Upper lobe of right lung (tissue), 1 donor: ENCODE data around the gene SLC10A3. TPM values are rescaled to one million over a fixed set of nuclear protein-coding genes. Genes with fewer than 3 reads are reported as not detected.

ENCODE experiments used
- ATAC-seq: fragments of 200-7000 bp; cut with Tn5 transposase; one replicate; pipeline ENCODE4 v1.9.1; 2020; ENCODE audit warnings: mild to moderate bottlenecking, moderate library complexity
- DNase-seq: peaks from one replicate; pipeline ENCODE4 v3.0.0-alpha.2; 2020
- H3K27ac ChIP-seq: fragments of 200-600 bp; one replicate; pipeline ENCODE4 v1.8.0; 2022
- H3K27me3 ChIP-seq: fragments of 200-600 bp; one replicate; pipeline ENCODE4 v1.8.0; 2022; ENCODE audit warnings: mild to moderate bottlenecking
- H3K36me3 ChIP-seq: fragments of 200-600 bp; one replicate; pipeline ENCODE4 v1.8.0; 2022
- H3K4me1 ChIP-seq: fragments of 200-600 bp; one replicate; pipeline ENCODE4 v1.8.0; 2022
- H3K4me3 ChIP-seq: fragments of 200-600 bp; one replicate; pipeline ENCODE4 v1.8.0; 2022; ENCODE audit warnings: mild to moderate bottlenecking
- H3K9me3 ChIP-seq: fragments of 200-600 bp; one replicate; pipeline ENCODE4 v1.8.0; 2022
- CTCF ChIP-seq: fragments of 200-600 bp; IDR thresholded peaks from one replicate; pipeline ENCODE4 v1.8.0; 2022; ENCODE audit warnings: antibody characterized with exemption
- intact Hi-C: fragments of 100-400 bp; cut with DNase I; formaldehyde crosslinking; loops from one replicate; pipeline ENCODE4 v1.11.0; 2022
- total RNA-seq: library from RNA; stranded (reverse); fragmentation: NEBNext Ultra II Directional; extraction: Animal tissue kit (Norgen Biotek cat#: 25700); gene quantifications from one replicate; pipeline ENCODE4 v1.2.1, GENCODE V29; 2021
- donor health status: DM: no; HTN: yes; CAD: no; lungs with severe emphysema.

Gene SLC10A3
- total RNA-seq, 1 donor from 2014 or later = 23.7 TPM

GRCh38 chrX:154478728-154479622, 11.5 kb downstream of the SLC10A3 start, which contains the start of gene LAGE3:
TSS of gene LAGE3 (minus strand) at chrX:154479281. CDS start at chrX:154478915, 366 bp downstream.
- peak; percentile 98 for ATAC-seq
- no peaks in the 10 kb centered on the region for H3K4me1 ChIP-seq
- H3K9me3 ChIP-seq = no peaks in the 10 kb centered on the region
- intact Hi-C loops = no loop called here
- TF ChIP-seq CTCF = no peak
- H3K27me3 ChIP-seq = no peaks in the 10 kb centered on the region
- H3K4me3 ChIP-seq = peak within 1 kb of the TSS; percentile 51
- H3K27ac ChIP-seq = peak within 1 kb of the TSS; percentile 80
- H3K36me3 ChIP-seq = no peaks in the 10 kb centered on the region
- peak; percentile 96 for DNase-seq

DNA sequence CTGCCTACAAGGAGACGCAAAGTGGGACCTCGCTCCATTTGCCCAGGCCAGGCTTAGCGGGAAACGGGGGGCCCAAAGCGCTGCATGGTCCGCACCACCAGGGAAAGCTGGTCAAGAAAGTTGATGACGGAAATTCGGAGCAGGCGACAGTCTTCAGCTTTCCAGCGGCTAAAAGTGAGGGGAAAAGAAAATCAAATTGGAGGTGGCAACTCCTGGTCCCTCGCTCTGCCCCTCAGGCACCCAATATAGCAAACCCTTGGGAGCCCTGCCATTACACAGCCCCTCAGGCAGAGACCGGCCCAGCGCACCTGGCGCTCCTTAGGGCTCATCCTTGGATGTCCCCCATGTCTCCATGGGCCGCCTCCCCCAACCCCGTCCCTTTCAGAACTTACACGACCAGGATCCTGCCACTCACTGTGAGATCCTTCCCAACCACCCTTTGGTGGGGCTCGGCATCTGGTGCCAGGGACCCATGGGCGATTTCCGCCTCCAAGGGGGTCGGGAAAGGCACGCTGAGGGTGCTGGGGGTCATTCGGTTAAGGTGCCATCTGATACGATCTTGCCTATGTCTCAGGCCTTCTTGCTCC, 12.4 kb downstream of the SLC10A3 start:
- Histone ChIP-seq H3K27me3 (no peaks in the 10 kb centered on the region), H3K36me3 (no peaks in the 10 kb centered on the region), H3K4me3 (peak overlapping the region; percentile 51), H3K4me1 (no peaks in the 10 kb centered on the region), H3K9me3 (no peaks in the 10 kb centered on the region), H3K27ac (peak overlapping the region; percentile 80)
- DNase-seq (peak; percentile 57), ATAC-seq (no peak)
- TF ChIP-seq CTCF = no peak
- intact Hi-C loops = no loop called here

DNA sequence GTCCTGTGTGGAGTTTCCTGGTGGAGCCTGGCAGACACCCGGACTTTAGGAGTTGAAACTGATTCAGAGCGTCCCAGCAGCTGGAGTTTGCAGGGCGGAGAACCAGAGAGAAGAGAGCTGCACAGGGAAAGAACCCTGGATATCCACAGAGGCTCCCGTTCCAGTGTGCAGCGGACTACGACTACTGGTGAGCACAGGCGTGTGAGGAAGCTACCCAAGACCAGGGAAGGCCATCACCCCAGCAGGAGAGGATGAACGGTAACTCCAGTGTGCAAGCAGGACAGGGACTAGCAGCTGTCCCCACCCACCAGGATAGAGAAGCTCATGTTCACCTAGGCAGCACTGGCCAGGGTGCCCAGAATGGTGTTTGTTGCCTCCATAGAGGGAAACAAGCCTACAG, 13.6 kb downstream of the SLC10A3 start:
- no peak for TF ChIP-seq CTCF
- Histone ChIP-seq H3K27ac (no peak overlapping the region), H3K4me1 (no peaks in the 10 kb centered on the region), H3K4me3 (no peak overlapping the region), H3K27me3 (no peaks in the 10 kb centered on the region), H3K36me3 (no peaks in the 10 kb centered on the region), H3K9me3 (no peaks in the 10 kb centered on the region)
- intact Hi-C loops = no loop called here
- ATAC-seq = no peak
- DNase-seq = peak; percentile 10

DNA sequence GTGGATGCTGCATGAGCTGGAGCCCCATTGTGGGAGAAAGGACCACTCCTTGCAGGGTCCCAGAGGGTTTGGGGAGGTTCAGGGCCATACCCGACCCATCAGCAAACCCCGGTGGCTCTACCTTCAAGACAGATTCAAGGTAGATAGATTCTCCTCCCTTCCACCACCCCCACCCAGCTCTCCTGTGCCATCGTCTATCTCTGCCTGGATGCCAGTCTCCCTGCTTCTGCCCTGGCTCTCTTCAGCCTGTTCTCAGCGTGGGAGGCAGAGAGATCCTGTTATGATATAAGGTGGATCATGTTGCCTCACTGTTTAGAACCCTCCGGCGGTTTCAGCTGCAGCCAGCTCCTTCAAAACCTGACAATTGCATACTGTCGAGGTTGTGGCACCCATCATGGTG, 16.7 kb downstream of the SLC10A3 start:
- H3K36me3 ChIP-seq = peaks cover 5% of the 10 kb centered on the region
- H3K27ac ChIP-seq = no peak overlapping the region
- no peaks in the 10 kb centered on the region for H3K27me3 ChIP-seq
- TF ChIP-seq CTCF = no peak
- no peaks in the 10 kb centered on the region for H3K4me1 ChIP-seq
- ATAC-seq (no peak), DNase-seq (no peak)
- no peak overlapping the region for H3K4me3 ChIP-seq
- intact Hi-C loops = no loop called here
- H3K9me3 ChIP-seq = no peaks in the 10 kb centered on the region

- Histone ChIP-seq H3K4me3 (no peak overlapping the region), H3K36me3 (peaks cover 5% of the 10 kb centered on the region), H3K4me1 (no peaks in the 10 kb centered on the region), H3K9me3 (no peaks in the 10 kb centered on the region), H3K27ac (no peak overlapping the region), H3K27me3 (no peaks in the 10 kb centered on the region)
- no peak for TF ChIP-seq CTCF
- DNase-seq (no peak), ATAC-seq (no peak)
- intact Hi-C loops = no loop called here
Measured at GRCh38 chrX:154472685-154473632, 17.5 kb downstream of the SLC10A3 start.
